Subcutaneous abdominal adipose tissue (tissue), 5 donors: Measurements from ENCODE around the gene HNRNPH3.

Source experiments
- H3K27ac ChIP-seq: one replicate; pipeline ENCODE4 v1.7.0; 2013; ENCODE audit warnings: low read depth, mild to moderate bottlenecking, inconsistent platforms, low read length, moderate library complexity
- H3K27me3 ChIP-seq, 5 donors: one replicate each; pipeline ENCODE4 v1.7.0; 2013; ENCODE audit warnings: low read length in 5 of 5, inconsistent platforms in 1 of 5; ENCODE audit not compliant: control insufficient read depth in 5 of 5, insufficient read depth in 4 of 5
- H3K36me3 ChIP-seq, 5 donors: one replicate each; pipeline ENCODE4 v1.7.0; 2013; ENCODE audit warnings: low read length in 5 of 5; ENCODE audit not compliant: control insufficient read depth in 5 of 5, insufficient read depth in 5 of 5
- H3K4me1 ChIP-seq, 5 donors: one replicate each; pipeline ENCODE4 v1.7.0; 2013; ENCODE audit warnings: low read length in 5 of 5, mild to moderate bottlenecking in 3 of 5, moderate library complexity in 1 of 5; ENCODE audit not compliant: control insufficient read depth in 5 of 5, insufficient read depth in 5 of 5
- H3K4me3 ChIP-seq, 5 donors: one replicate each; pipeline ENCODE4 v1.7.0; 2013; ENCODE audit warnings: low read length in 5 of 5, low read depth in 1 of 5
- H3K9ac ChIP-seq, 5 donors: one replicate each; pipeline ENCODE4 v1.7.0; 2013; ENCODE audit warnings: low read length in 5 of 5, mild to moderate bottlenecking in 4 of 5, moderate library complexity in 3 of 5
- H3K9me3 ChIP-seq, 5 donors: one replicate each; pipeline ENCODE4 v1.7.0; 2013; ENCODE audit warnings: low read length in 5 of 5; ENCODE audit not compliant: control insufficient read depth in 5 of 5
- donor health status: healthy.
- donor health status: healthy.
- donor health status: healthy.
- donor health status: healthy.
- donor health status: healthy.

Gene HNRNPH3, protein sequence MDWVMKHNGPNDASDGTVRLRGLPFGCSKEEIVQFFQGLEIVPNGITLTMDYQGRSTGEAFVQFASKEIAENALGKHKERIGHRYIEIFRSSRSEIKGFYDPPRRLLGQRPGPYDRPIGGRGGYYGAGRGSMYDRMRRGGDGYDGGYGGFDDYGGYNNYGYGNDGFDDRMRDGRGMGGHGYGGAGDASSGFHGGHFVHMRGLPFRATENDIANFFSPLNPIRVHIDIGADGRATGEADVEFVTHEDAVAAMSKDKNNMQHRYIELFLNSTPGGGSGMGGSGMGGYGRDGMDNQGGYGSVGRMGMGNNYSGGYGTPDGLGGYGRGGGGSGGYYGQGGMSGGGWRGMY

DNA sequence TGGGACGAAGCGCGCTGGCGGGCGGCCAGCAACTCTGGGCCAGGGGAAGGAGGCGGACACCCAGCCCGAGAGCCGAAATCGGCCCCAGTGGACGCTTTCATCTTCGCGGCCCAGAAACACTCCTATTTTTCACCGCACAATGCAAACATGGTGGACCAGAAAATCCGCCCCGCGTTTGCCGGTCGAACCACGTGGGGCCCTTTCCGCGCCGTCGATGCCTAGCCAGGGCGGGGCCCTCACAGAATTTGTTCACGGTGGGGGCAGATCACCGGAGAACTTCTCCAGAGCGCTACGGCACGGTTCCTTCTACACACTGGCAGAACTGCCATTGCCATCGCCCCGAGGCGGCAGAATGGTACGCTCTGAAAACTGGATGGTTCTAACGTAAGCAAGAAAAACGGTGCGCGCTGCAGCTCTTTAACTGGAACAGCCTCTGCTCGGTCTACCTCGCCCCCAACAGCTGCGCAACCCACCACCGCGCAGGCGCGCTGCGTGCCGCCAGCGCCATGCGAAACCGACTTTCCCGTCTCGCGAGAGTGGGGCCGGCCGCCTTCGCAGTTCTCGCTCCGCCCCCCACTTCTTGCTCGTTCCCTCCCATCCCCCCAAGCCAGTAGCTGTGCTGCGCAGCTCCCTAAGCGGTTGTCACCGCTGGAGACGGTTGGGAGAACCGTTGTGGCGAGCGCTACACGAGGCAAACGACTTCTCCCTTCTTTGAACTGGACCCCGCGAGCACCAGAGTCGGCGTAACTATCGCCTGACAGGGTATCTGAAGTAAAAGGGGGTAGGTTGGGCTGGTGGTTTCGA is at the start of gene HNRNPH3:
Gene HNRNPH3 (plus strand): TSS at position 610 of the 804 bp plus-strand sequence. CDS start 5,158 bp downstream, outside the sequence.
- peak within 1 kb of the TSS; percentile 98 for H3K27ac ChIP-seq

DNA sequence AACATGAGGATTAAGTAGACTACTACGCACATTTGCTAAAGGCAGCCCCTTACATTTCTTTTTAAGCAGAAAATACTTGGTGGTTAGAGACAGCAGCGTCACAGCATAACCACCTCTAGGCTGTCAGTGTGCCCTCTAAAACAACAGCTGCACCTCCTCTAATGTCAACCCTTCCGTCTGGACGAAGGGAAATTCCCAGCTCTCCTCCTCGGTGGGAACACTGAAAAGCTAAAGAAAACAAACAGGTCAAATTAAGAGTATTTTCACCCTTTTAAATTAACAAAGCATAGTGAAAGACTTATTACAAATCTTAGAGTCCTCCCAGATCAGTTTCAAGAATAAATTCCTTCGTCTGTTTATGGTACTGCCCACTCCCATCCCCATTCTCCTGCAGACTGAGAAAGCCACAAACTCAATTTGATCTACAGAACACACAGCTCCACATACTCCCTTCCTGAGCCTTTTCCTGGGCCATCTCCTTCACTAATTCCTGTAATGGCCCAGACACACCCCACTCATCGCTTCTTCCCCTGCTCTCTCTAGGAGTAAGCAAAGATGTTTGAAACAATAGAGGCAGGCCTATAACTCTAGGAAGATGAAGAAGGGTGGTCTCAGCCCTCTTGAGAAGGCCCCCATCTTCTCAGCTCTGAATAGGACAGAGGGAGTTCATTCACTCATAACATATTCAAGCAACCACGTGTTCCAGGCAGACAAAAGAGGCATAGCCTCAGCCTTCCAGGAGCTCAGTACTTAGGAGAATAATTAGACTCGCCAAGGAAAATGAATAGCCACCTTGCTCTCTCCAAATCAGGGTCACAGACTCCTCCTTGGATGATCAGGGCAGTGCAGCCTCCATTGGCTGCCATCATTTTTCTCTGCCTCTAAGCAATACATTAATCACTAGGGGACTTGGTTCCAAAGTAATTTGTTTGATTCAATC is 47.5 kb upstream of the HNRNPH3 start:
- peaks cover 0 to 8% (median 0%) of the 10 kb centered on the region in 5 donors for H3K36me3 ChIP-seq
- no peaks in the 10 kb centered on the region for H3K9me3 ChIP-seq
- H3K27ac ChIP-seq = no peak overlapping the region
- peaks cover 0 to 3% (median 0%) of the 10 kb centered on the region in 5 donors for H3K4me1 ChIP-seq
- no peak overlapping the region for H3K9ac ChIP-seq
- H3K4me3 ChIP-seq = no peak overlapping the region
- no peaks in the 10 kb centered on the region for H3K27me3 ChIP-seq

More for the DNA sequence above, at the start of gene HNRNPH3:
- no peaks in the 10 kb centered on the region for H3K36me3 ChIP-seq
- peaks cover 12 to 71% (median 69%) of the 10 kb centered on the region in 5 donors for H3K4me1 ChIP-seq
- H3K9me3 ChIP-seq = no peaks in the 10 kb centered on the region
- peak within 1 kb of the TSS; percentile 95 to 100 (median 99) for H3K9ac ChIP-seq
- H3K27me3 ChIP-seq = no peaks in the 10 kb centered on the region
- peak within 1 kb of the TSS; percentile 96 to 99 (median 98) for H3K4me3 ChIP-seq

DNA sequence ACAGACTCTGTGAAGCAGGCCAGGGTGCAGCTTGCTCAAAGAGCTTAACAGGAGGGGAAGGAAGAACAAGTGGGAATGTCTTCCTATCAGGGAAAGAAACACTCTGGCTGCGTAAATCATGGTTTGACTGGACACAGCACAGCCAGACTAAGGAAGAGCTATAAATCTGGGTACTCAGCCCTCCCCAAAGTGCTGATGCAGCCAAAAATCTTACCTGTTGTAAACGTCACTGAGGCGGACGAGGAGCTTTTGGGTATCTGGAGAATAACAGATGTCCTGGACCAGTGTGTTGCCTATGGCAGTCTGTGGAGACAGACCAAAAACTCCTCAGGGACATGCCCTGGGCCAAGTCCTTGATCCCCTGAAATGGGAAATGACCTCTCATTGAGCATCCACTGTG is 43.1 kb upstream of the HNRNPH3 start:
- Histone ChIP-seq H3K27me3 (no peaks in the 10 kb centered on the region), H3K4me1 (peaks cover 0 to 3% (median 0%) of the 10 kb centered on the region in 5 donors), H3K36me3 (peaks cover 0 to 10% (median 0%) of the 10 kb centered on the region in 5 donors), H3K9ac (no peak overlapping the region), H3K9me3 (no peaks in the 10 kb centered on the region), H3K27ac (no peak overlapping the region), H3K4me3 (no peak overlapping the region)

DNA sequence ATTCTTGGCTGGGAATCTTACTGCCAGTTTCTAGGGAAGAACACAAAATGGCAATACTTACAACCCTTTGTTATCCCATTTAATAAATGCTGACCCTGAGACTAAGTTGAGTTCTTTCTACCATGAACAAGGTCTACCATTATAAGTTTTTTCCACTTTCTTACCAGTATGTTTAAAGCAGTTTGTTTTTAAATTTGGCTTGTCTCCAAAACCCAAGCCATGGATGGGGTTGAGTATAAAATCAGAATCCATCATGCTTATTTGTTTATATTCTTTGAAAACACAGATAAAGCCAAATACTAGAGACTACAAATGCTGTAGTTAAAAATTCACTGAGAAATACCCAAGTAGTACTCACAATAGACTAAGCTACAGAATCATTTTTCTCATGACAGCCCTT is 41.1 kb upstream of the HNRNPH3 start:
- Histone ChIP-seq H3K9ac (no peak overlapping the region), H3K36me3 (peaks cover 0 to 6% (median 0%) of the 10 kb centered on the region in 5 donors), H3K9me3 (no peaks in the 10 kb centered on the region), H3K27me3 (no peaks in the 10 kb centered on the region), H3K4me1 (peaks cover 0 to 15% (median 10%) of the 10 kb centered on the region in 5 donors), H3K27ac (no peak overlapping the region), H3K4me3 (no peak overlapping the region)

DNA sequence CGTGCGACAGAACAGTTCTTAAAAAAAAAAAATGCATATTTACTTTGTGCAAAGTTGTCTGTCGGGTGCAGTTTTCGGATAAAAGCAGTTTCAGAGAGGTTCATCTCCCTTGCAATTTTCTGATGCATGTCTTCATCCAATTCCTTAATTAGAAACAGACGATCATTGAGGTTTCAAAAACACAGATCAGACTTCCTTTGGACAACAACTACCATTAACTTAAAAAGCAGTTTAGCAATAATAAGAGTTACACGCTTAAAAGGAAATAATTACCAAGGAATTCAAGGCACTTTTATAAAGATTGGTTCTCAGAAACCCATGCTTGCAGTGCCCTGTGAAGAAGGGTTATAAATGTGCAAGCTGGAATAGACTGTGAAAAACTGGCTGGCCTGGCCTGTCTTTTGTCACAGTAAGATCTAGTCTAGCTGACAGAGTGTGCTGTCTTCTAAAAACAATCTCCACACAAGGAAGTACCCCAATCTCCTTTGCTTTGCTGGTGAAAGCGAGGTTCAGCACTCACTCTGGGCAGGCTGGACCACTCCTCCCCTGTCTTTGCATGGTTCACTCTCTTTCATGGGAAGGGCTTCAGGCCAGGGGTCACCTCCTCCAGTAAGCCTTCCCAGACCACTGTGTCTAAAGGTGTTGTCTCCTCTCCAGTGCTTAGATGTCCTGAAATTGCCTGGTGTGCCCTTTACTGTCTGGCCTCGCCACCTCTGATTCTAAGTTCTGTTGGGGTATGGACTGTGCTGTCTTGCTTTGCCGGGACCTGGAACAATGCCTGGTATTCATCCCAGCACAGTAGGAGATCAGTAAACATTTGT is 34.8 kb upstream of the HNRNPH3 start:
- Histone ChIP-seq H3K4me1 (peaks cover 2 to 32% (median 30%) of the 10 kb centered on the region in 5 donors), H3K27me3 (no peaks in the 10 kb centered on the region), H3K36me3 (no peaks in the 10 kb centered on the region), H3K9me3 (no peaks in the 10 kb centered on the region), H3K4me3 (no peak overlapping the region), H3K9ac (no peak overlapping the region), H3K27ac (no peak overlapping the region)

DNA sequence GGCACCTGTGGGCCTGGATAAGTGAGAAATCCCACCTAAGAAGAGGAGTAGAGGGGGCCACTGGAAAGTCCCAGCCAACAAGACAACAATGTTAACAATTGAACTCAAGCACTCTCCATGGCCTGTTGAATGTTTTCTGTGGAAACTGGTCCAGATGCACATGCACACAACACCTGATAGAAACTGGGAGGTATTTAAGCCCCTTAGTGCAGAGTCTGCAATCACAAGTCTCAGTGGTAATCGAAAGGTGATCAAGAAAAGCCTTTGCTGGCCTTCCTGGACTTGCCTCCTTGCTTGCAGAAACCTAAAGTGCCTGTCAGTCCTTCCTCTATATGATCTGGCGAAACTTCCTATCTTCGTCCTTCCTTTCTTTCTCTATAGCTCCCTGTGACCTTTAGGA is 30.6 kb upstream of the HNRNPH3 start:
- Histone ChIP-seq H3K27ac (peak overlapping the region; percentile 34), H3K9ac (no peak overlapping the region), H3K4me3 (no peak overlapping the region), H3K4me1 (peaks cover 2 to 23% (median 22%) of the 10 kb centered on the region in 5 donors), H3K36me3 (no peaks in the 10 kb centered on the region), H3K9me3 (no peaks in the 10 kb centered on the region), H3K27me3 (no peaks in the 10 kb centered on the region)

DNA sequence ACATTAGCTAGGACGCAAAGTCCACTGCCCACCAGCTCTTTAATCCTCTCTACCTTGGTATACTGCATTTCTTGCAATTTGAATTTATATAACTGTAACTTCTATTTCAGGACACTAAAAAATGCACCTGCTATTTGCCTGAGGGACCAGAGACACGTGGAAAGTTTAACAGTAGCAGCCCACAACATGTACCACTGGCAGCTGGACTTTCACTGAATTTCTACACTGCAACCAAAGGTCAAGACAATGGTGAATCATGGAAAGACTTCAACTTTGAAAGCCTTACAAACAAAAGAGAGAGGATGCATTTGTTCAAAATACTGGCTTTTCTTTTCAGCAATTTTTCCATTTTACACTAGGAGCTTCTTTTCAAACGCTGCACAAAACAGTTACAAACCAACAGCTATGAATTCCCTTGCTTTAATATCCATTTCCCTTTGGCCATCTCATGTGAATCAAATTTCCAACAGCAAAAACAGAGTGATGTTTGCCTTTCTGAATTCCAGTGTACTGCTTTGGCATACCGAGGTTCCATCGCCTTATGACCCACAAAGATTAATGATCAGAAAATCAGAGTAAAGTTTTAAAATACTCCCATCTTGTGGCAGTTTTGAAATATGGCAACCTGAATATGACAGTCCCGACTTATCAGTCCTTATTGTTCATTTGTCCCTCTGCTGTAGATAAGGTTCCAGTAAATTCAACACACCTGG is 29.9 kb upstream of the HNRNPH3 start:
- Histone ChIP-seq H3K36me3 (no peaks in the 10 kb centered on the region), H3K27ac (peak overlapping the region; percentile 34), H3K9me3 (no peaks in the 10 kb centered on the region), H3K27me3 (no peaks in the 10 kb centered on the region), H3K4me1 (peaks cover 2 to 18% (median 16%) of the 10 kb centered on the region in 5 donors), H3K4me3 (no peak overlapping the region), H3K9ac (no peak overlapping the region)

DNA sequence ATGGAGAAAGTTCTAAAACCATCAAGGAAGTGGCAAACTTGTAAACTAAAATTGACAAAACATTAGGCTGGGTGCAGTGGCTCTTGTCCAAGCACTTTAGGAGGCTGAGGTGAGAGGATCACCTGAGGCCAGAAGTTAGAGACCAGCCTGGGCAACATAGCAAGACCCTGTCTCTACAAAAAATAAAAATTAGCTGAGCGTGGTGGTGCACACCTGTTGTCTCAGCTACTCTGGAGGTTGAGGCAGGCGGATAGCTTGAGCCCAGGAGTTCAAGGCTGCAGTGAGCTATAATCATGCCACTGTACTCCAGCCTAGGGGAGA is 29.4 kb upstream of the HNRNPH3 start:
- peaks cover 0 to 13% (median 10%) of the 10 kb centered on the region in 5 donors for H3K4me1 ChIP-seq

More for the DNA sequence above, 29.4 kb upstream of the HNRNPH3 start:
- H3K36me3 ChIP-seq = no peaks in the 10 kb centered on the region
- H3K9ac ChIP-seq = no peak overlapping the region
- no peak overlapping the region for H3K27ac ChIP-seq
- no peaks in the 10 kb centered on the region for H3K27me3 ChIP-seq
- H3K4me3 ChIP-seq = no peak overlapping the region
- no peaks in the 10 kb centered on the region for H3K9me3 ChIP-seq
